ENCODE measurements around the gene FMOD. TPM values are rescaled to one million over a fixed set of nuclear protein-coding genes. Genes with fewer than 3 reads are reported as not detected.
"Not testable (repeated sequence)": the region's sequence is repeated elsewhere in the genome, so short reads cannot be mapped to it uniquely, and the experiment has no call there.

FMOD gene
- total RNA-seq, 1 donor from 2014 or later, result 58.5 TPM

DNA sequence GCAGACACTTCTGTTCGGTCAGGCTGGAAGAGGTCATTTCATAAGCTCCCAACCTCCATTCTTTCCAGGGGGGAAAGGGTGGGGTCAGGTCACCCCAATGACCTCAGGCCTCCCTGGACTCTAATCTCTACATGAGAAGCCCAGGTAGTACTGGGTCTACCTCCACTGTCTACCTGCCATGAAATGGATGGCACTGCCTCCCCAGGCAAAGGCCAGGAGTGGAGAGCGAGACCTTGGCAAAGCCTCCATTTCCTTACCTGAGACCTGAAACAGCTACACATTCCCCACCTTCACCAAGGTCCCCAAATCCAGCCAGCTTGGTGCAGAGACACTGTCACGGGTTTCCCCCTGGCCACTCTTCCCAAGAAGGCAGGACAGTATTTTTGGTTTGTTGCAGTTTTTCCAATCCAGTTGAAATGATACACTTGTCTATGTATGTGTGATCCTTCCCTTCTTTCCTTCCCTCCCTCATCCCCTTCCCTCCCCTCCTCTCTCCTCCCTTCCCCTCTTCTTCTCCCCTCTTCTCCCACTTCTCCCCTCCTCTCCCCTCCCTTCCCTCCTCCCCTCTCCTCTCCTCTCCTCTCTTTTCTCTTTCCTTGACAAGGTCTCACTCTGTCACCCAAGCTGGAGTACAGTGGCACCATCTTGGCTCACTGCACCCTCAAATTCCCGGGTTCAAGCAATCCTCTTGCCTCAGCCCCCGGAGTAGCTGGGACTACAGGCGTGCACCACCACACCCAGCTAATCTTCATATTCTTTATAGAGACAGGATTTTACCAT is 29.5 kb downstream of the FMOD start:
- H3K9me3 ChIP-seq (ENCODE audit: control insufficient read depth in 3 of 3, low read length in 3 of 3), result no peaks in the 10 kb centered on the region
- no peaks in the 10 kb centered on the region for H3K36me3 ChIP-seq (ENCODE audit: control insufficient read depth in 3 of 3, insufficient read depth in 3 of 3, low read length in 3 of 3)
- peaks cover 38 to 55% (median 39%) of the 10 kb centered on the region in 3 donors for H3K4me1 ChIP-seq (ENCODE audit: control insufficient read depth in 3 of 3, insufficient read depth in 3 of 3, low read length in 3 of 3)
- no peaks in the 10 kb centered on the region for H3K27me3 ChIP-seq (ENCODE audit: control insufficient read depth in 3 of 3, insufficient read depth in 3 of 3, low read length in 3 of 3)
- H3K4me3 ChIP-seq (ENCODE audit: low read length in 3 of 3), result peak overlapping the region in 1 of 3 donors; percentile 9
- no peak overlapping the region for H3K9ac ChIP-seq (ENCODE audit: low read depth in 1 of 3, low read length in 3 of 3)
- H3K27ac ChIP-seq (ENCODE audit: low read depth, low read length), result peak overlapping the region; percentile 57

DNA sequence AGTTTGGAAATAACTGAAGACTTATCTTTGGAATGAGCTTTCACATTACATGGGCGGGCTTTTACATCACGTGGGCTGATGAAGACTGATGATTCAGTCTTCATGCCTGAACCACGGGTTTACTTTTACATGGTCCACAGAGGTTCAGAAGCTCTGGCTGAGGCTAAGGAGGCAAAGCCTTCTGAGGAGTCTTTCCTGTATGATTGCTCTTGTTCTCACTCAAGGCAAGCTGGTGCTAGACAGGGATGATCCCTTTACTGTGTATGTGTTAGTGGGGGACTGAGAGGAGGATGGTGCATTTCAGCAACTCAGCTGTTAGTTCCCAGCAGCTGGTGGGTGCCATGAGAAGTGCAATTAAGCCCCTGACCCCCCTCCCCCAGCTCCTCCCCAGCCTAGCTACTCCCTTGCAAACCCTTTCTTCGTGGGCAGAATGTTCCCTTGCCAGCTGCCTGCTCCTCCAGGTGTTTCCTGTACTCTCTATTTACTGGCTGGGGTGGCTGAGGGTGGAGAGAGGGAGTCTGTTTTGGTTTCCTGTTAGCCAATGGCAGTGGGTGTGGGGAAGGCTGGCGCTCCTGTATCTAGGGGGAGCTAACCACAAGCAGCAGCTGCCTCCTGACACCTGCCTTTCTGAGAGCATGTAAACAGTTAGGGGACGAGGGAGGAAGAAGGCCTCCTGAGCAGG is 30.2 kb downstream of the FMOD start:
- peaks cover 34 to 50% (median 38%) of the 10 kb centered on the region in 3 donors for H3K4me1 ChIP-seq (ENCODE audit: control insufficient read depth in 3 of 3, insufficient read depth in 3 of 3, low read length in 3 of 3)
- no peaks in the 10 kb centered on the region for H3K27me3 ChIP-seq (ENCODE audit: control insufficient read depth in 3 of 3, insufficient read depth in 3 of 3, low read length in 3 of 3)
- H3K9ac ChIP-seq (ENCODE audit: low read depth in 1 of 3, low read length in 3 of 3), result no peak overlapping the region
- H3K36me3 ChIP-seq (ENCODE audit: control insufficient read depth in 3 of 3, insufficient read depth in 3 of 3, low read length in 3 of 3), result no peaks in the 10 kb centered on the region
- no peaks in the 10 kb centered on the region for H3K9me3 ChIP-seq (ENCODE audit: control insufficient read depth in 3 of 3, low read length in 3 of 3)
- peak overlapping the region; percentile 57 for H3K27ac ChIP-seq (ENCODE audit: low read depth, low read length)
- H3K4me3 ChIP-seq (ENCODE audit: low read length in 3 of 3), result peak overlapping the region in 1 of 3 donors; percentile 9

DNA sequence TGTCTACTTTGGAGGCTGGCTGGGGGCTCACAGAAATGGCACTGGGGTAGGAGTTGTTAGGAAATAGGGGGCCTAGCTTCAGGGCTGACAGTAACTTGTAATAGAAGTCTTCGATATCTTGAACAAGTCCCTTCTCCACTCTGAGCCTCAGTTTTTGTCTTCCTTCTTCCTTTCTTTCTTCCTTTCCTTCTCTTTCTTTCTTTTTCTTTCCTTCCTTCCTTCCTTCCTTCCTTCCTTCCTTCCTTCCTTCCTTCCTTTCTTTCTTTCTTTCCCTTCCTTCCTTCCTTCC is 32.7 kb downstream of the FMOD start:
- H3K27ac ChIP-seq (ENCODE audit: low read depth, low read length), result no peak overlapping the region
- H3K9ac ChIP-seq (ENCODE audit: low read depth in 1 of 3, low read length in 3 of 3), result no peak overlapping the region
- H3K27me3 ChIP-seq (ENCODE audit: control insufficient read depth in 3 of 3, insufficient read depth in 3 of 3, low read length in 3 of 3), result no peaks in the 10 kb centered on the region
- no peak overlapping the region for H3K4me3 ChIP-seq (ENCODE audit: low read length in 3 of 3)
- H3K4me1 ChIP-seq (ENCODE audit: control insufficient read depth in 3 of 3, insufficient read depth in 3 of 3, low read length in 3 of 3), result peaks cover 13 to 26% (median 16%) of the 10 kb centered on the region in 3 donors
- H3K36me3 ChIP-seq (ENCODE audit: control insufficient read depth in 3 of 3, insufficient read depth in 3 of 3, low read length in 3 of 3), result no peaks in the 10 kb centered on the region
- no peaks in the 10 kb centered on the region for H3K9me3 ChIP-seq (ENCODE audit: control insufficient read depth in 3 of 3, low read length in 3 of 3)

DNA sequence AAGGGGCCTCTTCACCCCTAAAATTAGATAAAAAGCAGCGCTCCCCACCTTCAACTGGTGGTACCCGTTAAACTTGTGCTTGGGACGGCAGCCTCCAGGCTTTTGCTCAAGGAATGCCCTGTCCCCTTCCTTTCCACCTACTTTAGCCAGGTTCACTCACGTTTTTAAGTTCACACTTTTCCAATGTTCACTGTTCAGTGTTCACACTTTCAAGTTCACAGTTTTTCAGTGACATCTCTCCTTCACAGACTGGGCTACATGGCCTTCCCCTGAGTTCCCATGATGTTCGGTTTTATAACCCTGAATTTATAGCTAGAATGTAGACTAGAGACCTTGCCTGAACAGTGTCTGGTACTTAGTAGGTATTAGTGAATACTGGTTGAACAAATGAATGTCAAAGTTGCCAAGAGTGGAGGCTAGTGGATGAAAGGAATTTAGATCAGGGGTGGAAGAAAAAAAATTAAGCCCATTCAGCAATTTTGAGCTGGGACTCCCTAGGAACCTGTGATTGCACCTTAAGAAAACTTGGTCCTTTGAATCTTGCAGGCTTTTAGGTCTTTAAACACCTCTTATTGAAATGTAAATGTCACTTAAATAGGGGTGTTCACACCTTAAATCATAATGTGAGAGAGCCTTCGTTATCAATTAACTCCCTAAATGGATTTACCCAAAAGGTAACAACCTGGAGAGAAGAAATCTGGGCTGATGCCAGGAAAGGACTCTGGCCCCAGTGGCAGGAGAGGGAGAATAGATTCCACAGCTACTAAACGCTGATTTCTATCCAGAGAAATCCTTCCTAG is 33.3 kb downstream of the FMOD start:
- H3K9ac ChIP-seq (ENCODE audit: low read depth in 1 of 3, low read length in 3 of 3), result no peak overlapping the region
- no peaks in the 10 kb centered on the region for H3K27me3 ChIP-seq (ENCODE audit: control insufficient read depth in 3 of 3, insufficient read depth in 3 of 3, low read length in 3 of 3)
- H3K36me3 ChIP-seq (ENCODE audit: control insufficient read depth in 3 of 3, insufficient read depth in 3 of 3, low read length in 3 of 3), result no peaks in the 10 kb centered on the region
- no peaks in the 10 kb centered on the region for H3K9me3 ChIP-seq (ENCODE audit: control insufficient read depth in 3 of 3, low read length in 3 of 3)
- peaks cover 10 to 21% (median 14%) of the 10 kb centered on the region in 3 donors for H3K4me1 ChIP-seq (ENCODE audit: control insufficient read depth in 3 of 3, insufficient read depth in 3 of 3, low read length in 3 of 3)
- no peak overlapping the region for H3K27ac ChIP-seq (ENCODE audit: low read depth, low read length)
- H3K4me3 ChIP-seq (ENCODE audit: low read length in 3 of 3), result no peak overlapping the region

DNA sequence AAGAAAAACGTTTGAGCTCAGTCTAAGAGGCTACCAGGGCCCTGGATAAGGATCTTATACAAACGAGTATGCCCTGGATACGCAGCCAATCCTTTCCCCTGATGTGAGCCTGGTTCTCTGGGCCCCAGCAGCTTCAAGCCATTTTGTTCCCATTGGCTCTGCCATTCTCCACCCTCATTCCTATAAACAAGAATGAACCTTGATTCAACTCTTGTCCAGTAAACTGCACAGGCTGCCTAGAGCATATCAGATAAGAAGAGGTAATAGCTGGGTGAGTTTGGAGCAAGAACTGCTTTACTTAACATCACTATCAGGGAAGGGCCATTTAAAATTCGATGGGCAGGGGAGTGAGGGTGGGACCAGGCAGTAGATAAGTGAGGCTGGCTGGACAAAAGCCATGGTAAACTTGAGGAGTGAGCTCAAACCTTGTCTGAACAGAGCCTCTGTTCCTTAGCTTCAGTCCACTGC is 34.3 kb downstream of the FMOD start:
- H3K4me3 ChIP-seq (ENCODE audit: low read length in 3 of 3), result no peak overlapping the region
- H3K36me3 ChIP-seq (ENCODE audit: control insufficient read depth in 3 of 3, insufficient read depth in 3 of 3, low read length in 3 of 3), result no peaks in the 10 kb centered on the region
- H3K4me1 ChIP-seq (ENCODE audit: control insufficient read depth in 3 of 3, insufficient read depth in 3 of 3, low read length in 3 of 3), result peaks cover 7 to 14% (median 14%) of the 10 kb centered on the region in 3 donors
- H3K27me3 ChIP-seq (ENCODE audit: control insufficient read depth in 3 of 3, insufficient read depth in 3 of 3, low read length in 3 of 3), result no peaks in the 10 kb centered on the region
- no peaks in the 10 kb centered on the region for H3K9me3 ChIP-seq (ENCODE audit: control insufficient read depth in 3 of 3, low read length in 3 of 3)
- H3K27ac ChIP-seq (ENCODE audit: low read depth, low read length), result no peak overlapping the region
- H3K9ac ChIP-seq (ENCODE audit: low read depth in 1 of 3, low read length in 3 of 3), result no peak overlapping the region

DNA sequence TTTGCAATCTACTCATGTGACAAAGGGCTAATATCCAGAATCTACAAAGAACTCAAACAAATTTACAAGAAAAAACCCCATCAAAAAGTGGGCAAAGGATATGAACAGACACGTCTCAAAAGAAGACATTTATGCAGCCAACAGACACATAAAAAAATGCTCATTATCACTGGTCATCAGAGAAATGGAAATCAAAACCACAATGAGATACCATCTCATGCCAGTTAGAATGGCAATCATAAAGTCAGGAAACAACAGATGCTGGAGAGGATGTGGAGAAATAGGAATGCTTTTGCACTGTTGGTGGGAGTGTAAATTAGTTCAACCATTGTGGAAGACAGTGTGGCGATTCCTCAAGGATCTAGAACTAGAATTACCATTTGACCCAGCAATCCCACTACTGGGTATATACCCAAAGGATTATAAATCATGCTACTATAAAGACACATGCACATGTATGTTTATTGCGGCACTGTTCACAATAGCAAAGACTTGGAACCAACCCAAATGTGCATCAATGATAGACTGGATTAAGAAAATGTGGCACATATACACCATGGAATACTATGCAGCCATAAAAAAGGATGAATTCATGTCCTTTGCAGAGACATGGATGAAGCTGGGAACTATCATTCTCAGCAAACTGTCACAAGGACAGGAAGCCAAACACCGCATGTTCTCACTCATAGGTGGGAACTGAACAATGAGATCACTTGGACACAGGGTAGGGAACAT is 36.7 kb downstream of the FMOD start:
- not testable (repeated sequence) for H3K9ac ChIP-seq (ENCODE audit: low read depth in 1 of 3, low read length in 3 of 3); H3K9me3 ChIP-seq (ENCODE audit: control insufficient read depth in 3 of 3, low read length in 3 of 3); H3K27me3 ChIP-seq (ENCODE audit: control insufficient read depth in 3 of 3, insufficient read depth in 3 of 3, low read length in 3 of 3); H3K36me3 ChIP-seq (ENCODE audit: control insufficient read depth in 3 of 3, insufficient read depth in 3 of 3, low read length in 3 of 3); H3K27ac ChIP-seq (ENCODE audit: low read depth, low read length); H3K4me3 ChIP-seq (ENCODE audit: low read length in 3 of 3)
- peaks cover 5 to 12% (median 8%) of the 10 kb centered on the region in 3 donors for H3K4me1 ChIP-seq (ENCODE audit: control insufficient read depth in 3 of 3, insufficient read depth in 3 of 3, low read length in 3 of 3)

DNA sequence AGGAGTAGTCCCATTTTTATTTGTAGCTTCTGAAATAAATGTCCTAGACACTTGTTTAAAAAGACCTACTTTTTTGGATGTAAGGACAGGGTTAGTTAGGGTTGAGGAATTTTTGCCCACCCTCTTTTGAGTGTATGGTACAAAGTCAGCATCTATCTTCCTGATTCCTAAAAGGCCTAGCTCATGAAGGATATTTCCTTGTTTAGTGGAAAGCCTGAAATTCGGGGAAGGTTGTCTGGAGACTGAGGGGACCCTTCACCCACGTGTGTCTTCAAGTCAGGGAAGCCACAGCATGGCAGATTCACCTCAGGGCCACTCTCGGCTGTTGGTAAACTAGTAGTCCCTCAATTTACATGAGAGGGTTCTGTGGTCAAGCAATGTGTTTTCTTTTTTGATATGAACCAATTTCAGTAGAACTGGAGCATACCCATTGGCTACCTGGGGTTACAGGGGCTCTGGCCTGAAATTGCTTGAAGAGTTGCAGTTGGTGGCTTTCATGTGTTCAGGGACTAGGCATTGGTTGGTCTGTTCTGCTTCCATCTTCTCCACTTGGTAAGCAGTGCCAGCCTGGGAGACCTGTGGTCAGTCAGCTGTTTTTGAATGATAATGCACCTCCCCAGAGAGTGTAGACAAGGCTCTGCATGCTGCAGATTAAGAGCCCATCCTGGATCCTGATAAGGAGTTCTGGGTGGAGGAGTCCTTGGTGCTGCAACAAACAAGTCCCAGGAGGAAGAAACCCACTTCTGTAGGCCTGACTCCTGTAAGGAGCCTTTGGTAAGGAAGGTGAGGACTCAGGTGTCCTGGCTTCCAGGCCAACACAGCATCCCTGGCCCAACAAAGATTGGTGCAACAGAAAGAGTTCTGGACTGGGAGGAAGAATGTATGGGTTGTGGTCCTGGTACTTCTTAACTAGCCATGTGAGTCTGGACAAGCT is 39.3 kb downstream of the FMOD start:
- Histone ChIP-seq H3K9ac (ENCODE audit: low read depth in 1 of 3, low read length in 3 of 3) (no peak overlapping the region), H3K9me3 (ENCODE audit: control insufficient read depth in 3 of 3, low read length in 3 of 3) (no peaks in the 10 kb centered on the region), H3K4me1 (ENCODE audit: control insufficient read depth in 3 of 3, insufficient read depth in 3 of 3, low read length in 3 of 3) (peaks cover 29 to 37% (median 30%) of the 10 kb centered on the region in 3 donors), H3K27ac (ENCODE audit: low read depth, low read length) (no peak overlapping the region), H3K4me3 (ENCODE audit: low read length in 3 of 3) (no peak overlapping the region), H3K27me3 (ENCODE audit: control insufficient read depth in 3 of 3, insufficient read depth in 3 of 3, low read length in 3 of 3) (no peaks in the 10 kb centered on the region), H3K36me3 (ENCODE audit: control insufficient read depth in 3 of 3, insufficient read depth in 3 of 3, low read length in 3 of 3) (peaks cover 21 to 24% (median 23%) of the 10 kb centered on the region in 3 donors)

DNA sequence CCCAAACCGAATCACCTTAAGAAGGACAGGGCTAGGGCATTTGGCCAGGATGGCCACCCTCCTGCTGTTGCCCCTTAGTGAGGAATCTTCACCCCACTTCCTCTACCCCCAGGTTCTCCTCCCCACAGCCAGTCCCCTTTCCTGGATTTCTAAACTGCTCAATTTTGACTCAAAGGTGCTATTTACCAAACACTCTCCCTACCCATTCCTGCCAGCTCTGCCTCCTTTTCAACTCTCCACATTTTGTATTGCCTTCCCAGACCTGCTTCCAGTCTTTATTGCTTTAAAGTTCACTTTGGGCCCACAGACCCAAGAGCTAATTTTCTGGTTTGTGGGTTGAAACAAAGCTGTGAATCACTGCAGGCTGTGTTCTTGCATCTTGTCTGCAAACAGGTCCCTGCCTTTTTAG is 42.0 kb downstream of the FMOD start:
- Histone ChIP-seq H3K36me3 (ENCODE audit: control insufficient read depth in 3 of 3, insufficient read depth in 3 of 3, low read length in 3 of 3) (peaks cover 21 to 25% (median 24%) of the 10 kb centered on the region in 3 donors), H3K27ac (ENCODE audit: low read depth, low read length) (peak overlapping the region; percentile 99), H3K4me1 (ENCODE audit: control insufficient read depth in 3 of 3, insufficient read depth in 3 of 3, low read length in 3 of 3) (peaks cover 31 to 54% (median 40%) of the 10 kb centered on the region in 3 donors), H3K9me3 (ENCODE audit: control insufficient read depth in 3 of 3, low read length in 3 of 3) (no peaks in the 10 kb centered on the region), H3K4me3 (ENCODE audit: low read length in 3 of 3) (peak overlapping the region; percentile 92 to 96 (median 94)), H3K9ac (ENCODE audit: low read depth in 1 of 3, low read length in 3 of 3) (peak overlapping the region; percentile 98 to 100 (median 98)), H3K27me3 (ENCODE audit: control insufficient read depth in 3 of 3, insufficient read depth in 3 of 3, low read length in 3 of 3) (no peaks in the 10 kb centered on the region)

All from skeletal muscle tissue (tissue), 4 donors.